ENCODE measurements around the gene TRIM26.

Gene TRIM26

DNA sequence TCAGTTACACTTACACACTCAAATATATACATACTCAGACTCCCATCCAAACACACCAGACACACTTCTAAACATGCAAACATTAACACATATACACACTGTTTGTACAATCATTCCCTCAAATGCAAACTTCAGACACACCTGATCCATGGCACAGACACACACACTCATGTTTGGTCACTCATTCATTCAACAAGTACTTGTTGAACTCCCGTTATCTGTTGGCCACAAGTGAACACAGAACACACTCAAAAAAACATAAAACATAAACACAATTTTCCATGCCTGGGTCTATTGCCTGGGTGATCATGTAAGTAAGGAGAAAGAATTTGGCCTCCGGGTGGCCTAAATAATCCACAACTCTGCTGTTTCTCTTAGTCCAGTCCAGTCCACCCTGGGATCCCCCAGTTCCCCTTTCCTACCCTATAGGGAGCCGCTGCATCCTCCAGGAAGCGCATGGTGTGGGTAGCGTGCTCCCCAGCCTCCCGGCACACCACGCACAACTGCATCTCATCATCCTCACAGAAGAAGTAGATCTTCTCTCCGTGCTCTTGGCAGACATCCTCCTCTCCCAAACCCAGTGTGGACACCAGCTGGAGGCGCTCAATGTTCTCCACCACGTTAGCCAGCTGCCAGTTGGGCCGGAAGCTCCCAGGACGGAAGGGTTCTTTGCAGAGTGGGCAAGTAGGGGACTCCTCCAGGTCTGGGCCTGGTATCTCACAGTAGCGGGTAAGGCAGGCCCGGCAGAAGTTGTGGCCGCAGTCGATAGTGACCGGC is 53.0 kb downstream of the TRIM26 start:
- Histone ChIP-seq H2AFZ (ENCODE audit: low read length, unreplicated experiment) (no peak overlapping the region), H3K36me3 (ENCODE audit: insufficient read depth, low read length) (no peaks in the 10 kb centered on the region), H3K4me1 (ENCODE audit: control insufficient read depth, insufficient read depth, low read length, unreplicated experiment) (peaks cover 25% of the 10 kb centered on the region), H3K27ac (ENCODE audit: low read depth, low read length) (no peak overlapping the region), H3K79me2 (ENCODE audit: control insufficient read depth, insufficient read depth, low read length, unreplicated experiment) (no peaks in the 10 kb centered on the region), H3K27me3 (ENCODE audit: insufficient read depth, low read length) (no peaks in the 10 kb centered on the region), H3K4me3 (ENCODE audit: low read depth, low read length) (no peak overlapping the region)

GRCh38 chr6:30158475-30159040 is 54.6 kb downstream of the TRIM26 start:
- Histone ChIP-seq H3K4me1 (ENCODE audit: control insufficient read depth, insufficient read depth, low read length, unreplicated experiment) (peaks cover 35% of the 10 kb centered on the region), H3K79me2 (ENCODE audit: control insufficient read depth, insufficient read depth, low read length, unreplicated experiment) (no peaks in the 10 kb centered on the region), H3K36me3 (ENCODE audit: insufficient read depth, low read length) (no peaks in the 10 kb centered on the region), H3K27ac (ENCODE audit: low read depth, low read length) (no peak overlapping the region), H2AFZ (ENCODE audit: low read length, unreplicated experiment) (no peak overlapping the region), H3K4me3 (ENCODE audit: low read depth, low read length) (no peak overlapping the region), H3K27me3 (ENCODE audit: insufficient read depth, low read length) (no peaks in the 10 kb centered on the region)

DNA sequence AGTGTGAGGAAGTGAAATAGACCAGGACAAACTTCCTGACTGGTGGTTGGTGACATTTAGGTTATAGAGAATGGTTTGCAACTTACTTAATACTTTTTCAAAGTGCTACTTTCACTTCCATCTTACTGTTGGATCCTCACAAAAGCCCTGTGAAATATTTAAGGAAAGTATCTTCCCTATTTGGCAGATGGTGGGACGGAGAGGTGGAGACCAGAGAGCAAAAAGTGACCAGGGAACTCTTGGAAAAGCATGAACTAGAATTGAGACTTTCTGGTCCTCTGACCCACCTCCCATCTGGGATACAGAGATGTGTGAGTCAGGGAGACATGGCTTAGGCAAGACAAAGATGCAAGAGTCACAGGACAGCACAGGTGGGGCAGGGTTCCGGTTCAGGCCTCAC is 55.2 kb downstream of the TRIM26 start:
- no peaks in the 10 kb centered on the region for H3K36me3 ChIP-seq (ENCODE audit: insufficient read depth, low read length)
- H3K79me2 ChIP-seq (ENCODE audit: control insufficient read depth, insufficient read depth, low read length, unreplicated experiment): no peaks in the 10 kb centered on the region
- H3K27me3 ChIP-seq (ENCODE audit: insufficient read depth, low read length): no peaks in the 10 kb centered on the region
- peak overlapping the region; percentile 47 for H2AFZ ChIP-seq (ENCODE audit: low read length, unreplicated experiment)
- peaks cover 35% of the 10 kb centered on the region for H3K4me1 ChIP-seq (ENCODE audit: control insufficient read depth, insufficient read depth, low read length, unreplicated experiment)
- no peak overlapping the region for H3K4me3 ChIP-seq (ENCODE audit: low read depth, low read length)
- H3K27ac ChIP-seq (ENCODE audit: low read depth, low read length): no peak overlapping the region

GRCh38 chr6:30157581-30157980 is 55.6 kb downstream of the TRIM26 start:
- peaks cover 35% of the 10 kb centered on the region for H3K4me1 ChIP-seq (ENCODE audit: control insufficient read depth, insufficient read depth, low read length, unreplicated experiment)

GRCh38 chr6:30156774-30157173 is 56.4 kb downstream of the TRIM26 start:
- Histone ChIP-seq H2AFZ (ENCODE audit: low read length, unreplicated experiment) (peak overlapping the region; percentile 36), H3K27ac (ENCODE audit: low read depth, low read length) (peak overlapping the region; percentile 36; the same call in 1 of the 2 replicates)

More at GRCh38 chr6:30157581-30157980, 55.6 kb downstream of the TRIM26 start:
- Histone ChIP-seq H3K27ac (ENCODE audit: low read depth, low read length) (no peak overlapping the region), H2AFZ (ENCODE audit: low read length, unreplicated experiment) (peak overlapping the region; percentile 47), H3K27me3 (ENCODE audit: insufficient read depth, low read length) (no peaks in the 10 kb centered on the region), H3K36me3 (ENCODE audit: insufficient read depth, low read length) (no peaks in the 10 kb centered on the region), H3K79me2 (ENCODE audit: control insufficient read depth, insufficient read depth, low read length, unreplicated experiment) (no peaks in the 10 kb centered on the region), H3K4me3 (ENCODE audit: low read depth, low read length) (no peak overlapping the region)

GRCh38 chr6:30156262-30156599 is 57.0 kb downstream of the TRIM26 start:
- Histone ChIP-seq H3K36me3 (ENCODE audit: insufficient read depth, low read length) (no peaks in the 10 kb centered on the region), H3K4me1 (ENCODE audit: control insufficient read depth, insufficient read depth, low read length, unreplicated experiment) (peaks cover 35% of the 10 kb centered on the region), H3K4me3 (ENCODE audit: low read depth, low read length) (peak overlapping the region; percentile 15; the same call in 1 of the 2 replicates), H3K27ac (ENCODE audit: low read depth, low read length) (peak overlapping the region; percentile 81; the same call in 1 of the 2 replicates), H3K27me3 (ENCODE audit: insufficient read depth, low read length) (no peaks in the 10 kb centered on the region), H2AFZ (ENCODE audit: low read length, unreplicated experiment) (peak overlapping the region; percentile 36), H3K79me2 (ENCODE audit: control insufficient read depth, insufficient read depth, low read length, unreplicated experiment) (no peaks in the 10 kb centered on the region)

More at GRCh38 chr6:30156774-30157173, 56.4 kb downstream of the TRIM26 start:
- Histone ChIP-seq H3K27me3 (ENCODE audit: insufficient read depth, low read length) (no peaks in the 10 kb centered on the region), H3K4me1 (ENCODE audit: control insufficient read depth, insufficient read depth, low read length, unreplicated experiment) (peaks cover 35% of the 10 kb centered on the region), H3K36me3 (ENCODE audit: insufficient read depth, low read length) (no peaks in the 10 kb centered on the region), H3K79me2 (ENCODE audit: control insufficient read depth, insufficient read depth, low read length, unreplicated experiment) (no peaks in the 10 kb centered on the region), H3K4me3 (ENCODE audit: low read depth, low read length) (peak overlapping the region; percentile 15; the same call in 1 of the 2 replicates)

DNA sequence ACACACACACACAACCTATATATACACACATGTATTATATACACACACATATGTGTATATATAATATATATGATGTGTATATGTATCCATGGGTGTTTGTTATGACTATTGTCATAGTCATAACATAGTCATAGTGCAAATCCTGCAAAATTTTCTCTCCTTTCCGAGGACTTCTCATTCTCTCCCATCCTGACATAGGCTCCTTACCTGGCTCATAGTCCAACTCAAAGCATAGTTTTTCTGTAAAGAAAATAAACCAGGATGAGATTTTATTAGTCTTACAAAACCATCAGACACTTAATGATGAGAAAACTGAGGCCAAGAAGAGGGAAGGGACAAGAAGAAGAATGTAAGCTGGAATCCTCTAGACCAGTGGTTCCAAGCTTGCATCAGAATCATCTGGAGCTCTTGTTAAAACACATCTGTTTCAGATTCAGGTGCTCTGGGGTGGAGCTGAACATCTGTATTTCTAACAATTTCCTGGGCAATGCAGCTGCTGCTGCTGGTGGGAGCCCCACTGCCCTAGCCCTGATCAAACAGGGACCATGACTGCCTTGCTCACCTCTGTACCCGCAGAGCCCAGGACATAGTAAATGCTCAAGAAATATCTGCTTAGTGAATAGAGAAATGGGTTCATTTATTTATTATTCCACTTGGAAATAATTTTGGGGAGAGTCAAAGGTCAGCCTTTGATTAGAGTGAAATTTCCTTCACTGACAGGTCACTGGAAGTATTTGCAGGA is 57.5 kb downstream of the TRIM26 start:
- H3K27ac ChIP-seq (ENCODE audit: low read depth, low read length): peak overlapping the region; percentile 81
- no peak overlapping the region for H2AFZ ChIP-seq (ENCODE audit: low read length, unreplicated experiment)
- peaks cover 35% of the 10 kb centered on the region for H3K4me1 ChIP-seq (ENCODE audit: control insufficient read depth, insufficient read depth, low read length, unreplicated experiment)
- H3K27me3 ChIP-seq (ENCODE audit: insufficient read depth, low read length): no peaks in the 10 kb centered on the region
- no peaks in the 10 kb centered on the region for H3K79me2 ChIP-seq (ENCODE audit: control insufficient read depth, insufficient read depth, low read length, unreplicated experiment)
- no peaks in the 10 kb centered on the region for H3K36me3 ChIP-seq (ENCODE audit: insufficient read depth, low read length)
- peak overlapping the region; percentile 15; the same call in 1 of the 2 replicates for H3K4me3 ChIP-seq (ENCODE audit: low read depth, low read length)

DNA sequence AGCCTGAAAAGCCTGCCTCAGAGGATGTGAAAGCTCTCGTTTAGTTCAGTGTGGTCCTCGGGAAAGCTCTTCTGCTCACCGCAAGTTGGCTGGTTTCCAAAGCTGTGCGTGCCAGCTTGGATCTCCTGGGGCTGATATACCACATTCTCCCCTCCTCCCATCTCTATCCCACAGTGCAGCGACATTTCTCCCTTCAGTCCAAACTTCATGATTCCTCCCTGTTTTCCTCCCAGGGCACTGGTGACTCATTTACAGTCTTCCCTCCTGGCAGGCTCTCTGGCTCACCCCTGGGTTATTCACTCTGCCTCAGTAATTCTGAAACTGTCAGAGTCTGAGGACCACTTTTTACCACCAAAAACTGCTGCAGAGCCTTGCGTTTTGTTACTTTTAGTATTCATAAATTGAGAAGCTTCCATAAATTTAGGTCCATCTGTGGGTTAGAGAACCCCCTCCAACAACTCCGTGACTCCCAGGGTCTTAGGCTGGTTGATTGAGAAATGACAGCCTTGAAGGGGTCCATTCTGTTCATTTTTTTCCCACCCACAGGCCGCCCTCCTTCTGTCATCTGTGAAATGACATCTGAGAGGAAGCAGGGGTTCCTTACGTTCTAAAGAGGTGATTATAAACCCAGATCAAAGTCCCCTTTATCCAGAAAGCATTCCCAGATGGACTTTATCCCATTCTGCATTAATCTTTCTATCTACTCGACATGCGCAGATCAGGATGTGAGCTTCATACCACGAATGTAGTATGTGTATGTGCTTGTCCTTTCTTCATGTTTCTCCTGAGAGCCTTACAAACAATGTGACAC is 58.3 kb downstream of the TRIM26 start:
- Histone ChIP-seq H3K4me3 (ENCODE audit: low read depth, low read length) (peak overlapping the region; percentile 20), H3K79me2 (ENCODE audit: control insufficient read depth, insufficient read depth, low read length, unreplicated experiment) (no peaks in the 10 kb centered on the region), H3K4me1 (ENCODE audit: control insufficient read depth, insufficient read depth, low read length, unreplicated experiment) (peaks cover 35% of the 10 kb centered on the region), H2AFZ (ENCODE audit: low read length, unreplicated experiment) (peak overlapping the region; percentile 1), H3K27ac (ENCODE audit: low read depth, low read length) (peak overlapping the region; percentile 81), H3K27me3 (ENCODE audit: insufficient read depth, low read length) (no peaks in the 10 kb centered on the region), H3K36me3 (ENCODE audit: insufficient read depth, low read length) (no peaks in the 10 kb centered on the region)

- Histone ChIP-seq H3K27ac (ENCODE audit: low read depth, low read length) (no peak overlapping the region), H3K79me2 (ENCODE audit: control insufficient read depth, insufficient read depth, low read length, unreplicated experiment) (no peaks in the 10 kb centered on the region), H3K4me1 (ENCODE audit: control insufficient read depth, insufficient read depth, low read length, unreplicated experiment) (peaks cover 35% of the 10 kb centered on the region), H2AFZ (ENCODE audit: low read length, unreplicated experiment) (no peak overlapping the region), H3K4me3 (ENCODE audit: low read depth, low read length) (no peak overlapping the region), H3K27me3 (ENCODE audit: insufficient read depth, low read length) (no peaks in the 10 kb centered on the region), H3K36me3 (ENCODE audit: insufficient read depth, low read length) (no peaks in the 10 kb centered on the region)
Observed at GRCh38 chr6:30154061-30154460, 59.1 kb downstream of the TRIM26 start.

GRCh38 chr6:30152910-30153610 is 60.1 kb downstream of the TRIM26 start:
- Histone ChIP-seq H3K4me1 (ENCODE audit: control insufficient read depth, insufficient read depth, low read length, unreplicated experiment) (peaks cover 35% of the 10 kb centered on the region), H3K79me2 (ENCODE audit: control insufficient read depth, insufficient read depth, low read length, unreplicated experiment) (no peaks in the 10 kb centered on the region), H3K4me3 (ENCODE audit: low read depth, low read length) (no peak overlapping the region), H2AFZ (ENCODE audit: low read length, unreplicated experiment) (no peak overlapping the region), H3K27me3 (ENCODE audit: insufficient read depth, low read length) (no peaks in the 10 kb centered on the region), H3K27ac (ENCODE audit: low read depth, low read length) (no peak overlapping the region), H3K36me3 (ENCODE audit: insufficient read depth, low read length) (no peaks in the 10 kb centered on the region)

Measured in ACC112 (cell line).